ENCODE data around the gene TTC28.

DNA sequence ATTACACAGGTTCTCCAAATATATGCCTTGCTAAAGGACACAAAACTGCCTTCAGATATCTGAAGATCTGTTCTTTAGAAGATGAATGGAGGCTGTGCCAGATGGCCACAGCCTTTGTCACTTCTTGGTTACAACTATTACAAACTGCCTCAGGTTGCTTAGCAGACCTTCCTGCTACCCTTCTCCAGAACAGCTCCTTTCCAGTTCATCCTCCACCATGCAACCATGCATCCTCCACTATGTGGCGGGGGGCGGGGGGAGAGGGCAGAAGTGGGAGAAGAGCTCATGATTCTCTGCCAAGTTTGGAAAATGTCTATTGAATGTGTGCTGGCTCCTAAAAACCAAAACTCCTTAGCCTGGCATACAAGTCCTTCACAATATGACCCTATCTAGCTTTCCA is 267.5 kb downstream of the TTC28 start:
- TF ChIP-seq, protein P1, sequence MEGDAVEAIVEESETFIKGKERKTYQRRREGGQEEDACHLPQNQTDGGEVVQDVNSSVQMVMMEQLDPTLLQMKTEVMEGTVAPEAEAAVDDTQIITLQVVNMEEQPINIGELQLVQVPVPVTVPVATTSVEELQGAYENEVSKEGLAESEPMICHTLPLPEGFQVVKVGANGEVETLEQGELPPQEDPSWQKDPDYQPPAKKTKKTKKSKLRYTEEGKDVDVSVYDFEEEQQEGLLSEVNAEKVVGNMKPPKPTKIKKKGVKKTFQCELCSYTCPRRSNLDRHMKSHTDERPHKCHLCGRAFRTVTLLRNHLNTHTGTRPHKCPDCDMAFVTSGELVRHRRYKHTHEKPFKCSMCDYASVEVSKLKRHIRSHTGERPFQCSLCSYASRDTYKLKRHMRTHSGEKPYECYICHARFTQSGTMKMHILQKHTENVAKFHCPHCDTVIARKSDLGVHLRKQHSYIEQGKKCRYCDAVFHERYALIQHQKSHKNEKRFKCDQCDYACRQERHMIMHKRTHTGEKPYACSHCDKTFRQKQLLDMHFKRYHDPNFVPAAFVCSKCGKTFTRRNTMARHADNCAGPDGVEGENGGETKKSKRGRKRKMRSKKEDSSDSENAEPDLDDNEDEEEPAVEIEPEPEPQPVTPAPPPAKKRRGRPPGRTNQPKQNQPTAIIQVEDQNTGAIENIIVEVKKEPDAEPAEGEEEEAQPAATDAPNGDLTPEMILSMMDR (IDR thresholded peaks at IDR 0.05 in 2 of 3, conservative IDR thresholded peaks at IDR 0.05 in 1 of 3; ENCODE audit: control insufficient read depth in 2 of 3, extremely low read depth in 1 of 3, insufficient read depth in 1 of 3, low read depth in 3 of 3, low read length in 3 of 3), result no peak
- TF ChIP-seq NBN (IDR thresholded peaks at IDR 0.05) (no peak), SRF (IDR thresholded peaks at IDR 0.05; ENCODE audit: low read depth in 2 of 2, low read length in 2 of 2) (no peak), POLR2A (IDR thresholded peaks at IDR 0.05; ENCODE audit: low read depth, low read length) (no peak), MTA3 (IDR thresholded peaks at IDR 0.05; ENCODE audit: borderline replicate concordance, low read length) (no peak), RFX5 (IDR thresholded peaks at IDR 0.05; ENCODE audit: low read depth, low read length) (no peak), SPI1 (IDR thresholded peaks at IDR 0.05; ENCODE audit: borderline replicate concordance, insufficient read depth, low read depth, low read length) (no peak), CHD2 (IDR thresholded peaks at IDR 0.05; ENCODE audit: borderline replicate concordance, low read depth, low read length) (no peak), TCF12 (IDR thresholded peaks at IDR 0.05; ENCODE audit: low read depth, low read length) (no peak), EZH2 (IDR thresholded peaks at IDR 0.05; ENCODE audit: borderline replicate concordance, control insufficient read depth, low read depth, low read length) (no peak), POLR2AphosphoS5 (IDR thresholded peaks at IDR 0.05; ENCODE audit: low read length) (no peak), CBX5 (IDR thresholded peaks at IDR 0.05; ENCODE audit: low read depth) (no peak), CBFB (IDR thresholded peaks at IDR 0.05; ENCODE audit: low read depth) (no peak), BCL11A (IDR thresholded peaks at IDR 0.05; ENCODE audit: low read depth, low read length) (no peak)

All from GM12878 (cell line).